Endodermal cell (in vitro differentiated cells): ENCODE measurements around the gene PRKAR2B. TPM values are rescaled to one million over a fixed set of nuclear protein-coding genes. Genes with fewer than 3 reads are reported as not detected.

Experiments
- DNase-seq: peaks from one replicate; pipeline ENCODE4 v3.0.0-alpha.2; 2017
- H3K27ac ChIP-seq: 2 replicates; pipeline ENCODE4 v1.5.1; 2013; ENCODE audit warnings: mild to moderate bottlenecking, low read depth, low read length, moderate library complexity
- H3K27me3 ChIP-seq: 2 replicates; pipeline ENCODE4 v1.6.1; 2013; ENCODE audit warnings: mild to moderate bottlenecking, low read length, moderate library complexity; ENCODE audit not compliant: insufficient read depth, control insufficient read depth, poor library complexity, severe bottlenecking
- H3K36me3 ChIP-seq: 2 replicates; pipeline ENCODE4 v1.7.0; 2013; ENCODE audit warnings: mild to moderate bottlenecking, low read length, moderate library complexity; ENCODE audit not compliant: control insufficient read depth, insufficient read depth
- H3K4me1 ChIP-seq: one replicate; pipeline ENCODE4 v1.7.0; 2013; ENCODE audit warnings: low read length; ENCODE audit not compliant: control insufficient read depth, insufficient read depth
- H3K4me3 ChIP-seq: 2 replicates; pipeline ENCODE4 v1.5.1; 2013; ENCODE audit warnings: mild to moderate bottlenecking, low read length, moderate library complexity
- H3K9ac ChIP-seq: 2 replicates; pipeline ENCODE4 v1.6.1; 2013; ENCODE audit warnings: mild to moderate bottlenecking, low read length, moderate library complexity; ENCODE audit not compliant: poor library complexity, severe bottlenecking; ENCODE audit errors: extremely low read depth
- H3K9me3 ChIP-seq: 2 replicates; pipeline ENCODE4 v1.6.1; 2013; ENCODE audit warnings: mild to moderate bottlenecking, low read length, moderate library complexity; ENCODE audit not compliant: control insufficient read depth
- H3K27ac Mint-ChIP-seq: 2 replicates; pipeline ENCODE4 v1.8.0; 2020; ENCODE audit warnings: mixed read lengths
- H3K27me3 Mint-ChIP-seq: 2 replicates; pipeline ENCODE4 v1.8.0; 2021; ENCODE audit warnings: mild to moderate bottlenecking, mixed read lengths; ENCODE audit not compliant: insufficient read depth
- H3K36me3 Mint-ChIP-seq: 2 replicates; pipeline ENCODE4 v1.8.0; 2020; ENCODE audit warnings: low read depth, mixed read lengths
- H3K4me1 Mint-ChIP-seq: 2 replicates; pipeline ENCODE4 v1.8.0; 2020; ENCODE audit warnings: mixed read lengths
- H3K4me3 Mint-ChIP-seq: 2 replicates; pipeline ENCODE4 v1.8.0; 2020; ENCODE audit warnings: mild to moderate bottlenecking, moderate library complexity, mixed read lengths
- H3K9me3 Mint-ChIP-seq: 2 replicates; pipeline ENCODE4 v1.8.0; 2020; ENCODE audit warnings: mild to moderate bottlenecking, mixed read lengths
- CTCF ChIP-seq: fragments of 200-600 bp; sonication (generic); conservative IDR thresholded peaks from 2 replicates; pipeline ENCODE4 v1.5.0; 2021; ENCODE audit warnings: antibody characterized with exemption, mild to moderate bottlenecking
- WGBS, 2 experiments: methylation state at CpG; one replicate each; pipeline versions ENCODE4 v1.1.5 to v1.1.7; 2013; ENCODE audit warnings: missing lambda C conversion rate in 2 of 2, mixed read lengths in 1 of 2; ENCODE audit not compliant: insufficient coverage in 1 of 2, insufficient read length in 1 of 2; 5-methylcytosine and 5-hydroxymethylcytosine counted together
- total RNA-seq, 2 donors: library from RNA; stranded (reverse); fragmentation: NEBNext Ultra II Directional in 1 of 2; extraction: Animal tissue kit (Norgen Biotek cat#: 25700) in 1 of 2; gene quantifications; 2 replicates in 1 of 2; 3 replicates in 1 of 2; pipeline ENCODE4 v1.2.1, GENCODE V29; 2021

PRKAR2B gene
- total RNA-seq, 2 donors from 2014 or later, result 7.3 to 10.2 TPM

GRCh38 chr7:107025449-107026103, 18.9 kb upstream of the PRKAR2B start:
- Mint-ChIP-seq H3K27ac (no peak overlapping the region), H3K9me3 (peaks cover 8% of the 10 kb centered on the region), H3K4me3 (no peak overlapping the region), H3K36me3 (no peaks in the 10 kb centered on the region), H3K4me1 (peaks cover 4% of the 10 kb centered on the region), H3K27me3 (no peaks in the 10 kb centered on the region)
- TF ChIP-seq CTCF, result no peak
- DNase-seq, result no peak
- H3K4me3 ChIP-seq, result no peak overlapping the region
- H3K27ac ChIP-seq, result no peak overlapping the region
- WGBS, 2 experiments, result 90 to 94% methylated on average over 2 of the region's 2 CpGs
- no peaks in the 10 kb centered on the region for H3K9me3 ChIP-seq
- H3K36me3 ChIP-seq, result no peaks in the 10 kb centered on the region
- H3K4me1 ChIP-seq, result no peaks in the 10 kb centered on the region
- H3K9ac ChIP-seq, result no peak overlapping the region
- no peaks in the 10 kb centered on the region for H3K27me3 ChIP-seq

- Mint-ChIP-seq H3K36me3 (no peaks in the 10 kb centered on the region), H3K4me3 (no peak overlapping the region), H3K4me1 (peaks cover 4% of the 10 kb centered on the region), H3K27me3 (no peaks in the 10 kb centered on the region), H3K27ac (no peak overlapping the region), H3K9me3 (peaks cover 8% of the 10 kb centered on the region)
- 88 to 91% methylated on average over 3 to 5 of the region's 5 CpGs for WGBS, 2 experiments
- Histone ChIP-seq H3K9ac (no peak overlapping the region), H3K4me3 (no peak overlapping the region), H3K9me3 (no peaks in the 10 kb centered on the region), H3K27me3 (no peaks in the 10 kb centered on the region), H3K4me1 (no peaks in the 10 kb centered on the region), H3K36me3 (no peaks in the 10 kb centered on the region), H3K27ac (no peak overlapping the region)
- no peak for DNase-seq
- TF ChIP-seq CTCF, result no peak
Observed at GRCh38 chr7:107026166-107026565, 18.3 kb upstream of the PRKAR2B start.

GRCh38 chr7:107027208-107027607, 17.3 kb upstream of the PRKAR2B start:
- H3K9ac ChIP-seq, result no peak overlapping the region
- no peak for DNase-seq
- no peaks in the 10 kb centered on the region for H3K27me3 ChIP-seq
- no peaks in the 10 kb centered on the region for H3K4me1 ChIP-seq
- H3K36me3 ChIP-seq, result no peaks in the 10 kb centered on the region
- no peak overlapping the region for H3K4me3 ChIP-seq
- H3K27ac Mint-ChIP-seq, result no peak overlapping the region
- whole genome bisulfite sequencing, 2 experiments, result 93 to 100% methylated on average over 1 to 2 of the region's 2 CpGs
- no peaks in the 10 kb centered on the region for H3K36me3 Mint-ChIP-seq
- peaks cover 4% of the 10 kb centered on the region for H3K4me1 Mint-ChIP-seq
- TF ChIP-seq CTCF, result no peak
- peaks cover 8% of the 10 kb centered on the region for H3K9me3 Mint-ChIP-seq
- no peaks in the 10 kb centered on the region for H3K9me3 ChIP-seq
- no peak overlapping the region for H3K4me3 Mint-ChIP-seq
- peaks cover 8% of the 10 kb centered on the region for H3K27me3 Mint-ChIP-seq
- no peak overlapping the region for H3K27ac ChIP-seq
